ENCODE results near the gene PCDH9. TPM values are rescaled to one million over a fixed set of nuclear protein-coding genes. Genes with fewer than 3 reads are reported as not detected.

The PCDH9 gene
- total and polyA plus RNA-seq, 12 donors, result 2.9 to 32.0 (median 15.4) TPM

DNA sequence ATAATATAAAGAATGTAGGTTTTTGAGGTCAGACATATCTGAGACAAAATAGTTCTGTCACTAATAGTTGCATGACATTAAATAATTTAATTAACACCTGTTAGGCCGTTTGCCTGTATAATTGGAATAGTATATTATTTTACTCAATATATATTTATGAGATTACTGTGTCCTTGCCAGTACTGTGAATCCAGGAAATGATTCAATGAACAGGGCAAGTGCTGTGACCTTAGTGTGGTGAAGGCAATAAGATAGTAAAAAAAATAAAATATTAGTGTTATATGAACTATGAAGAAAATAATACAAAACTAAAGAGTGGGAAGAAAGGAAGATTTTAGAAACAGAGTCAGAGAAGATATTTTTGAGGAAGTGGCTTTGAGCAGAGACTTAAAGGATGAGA is 403.7 kb downstream of the PCDH9 start:
- ATAC-seq, result no peak
- WGBS, 2 donors, result 36 to 57% methylated on average over 1 of the region's 1 CpG
- TF ChIP-seq, protein P1, sequence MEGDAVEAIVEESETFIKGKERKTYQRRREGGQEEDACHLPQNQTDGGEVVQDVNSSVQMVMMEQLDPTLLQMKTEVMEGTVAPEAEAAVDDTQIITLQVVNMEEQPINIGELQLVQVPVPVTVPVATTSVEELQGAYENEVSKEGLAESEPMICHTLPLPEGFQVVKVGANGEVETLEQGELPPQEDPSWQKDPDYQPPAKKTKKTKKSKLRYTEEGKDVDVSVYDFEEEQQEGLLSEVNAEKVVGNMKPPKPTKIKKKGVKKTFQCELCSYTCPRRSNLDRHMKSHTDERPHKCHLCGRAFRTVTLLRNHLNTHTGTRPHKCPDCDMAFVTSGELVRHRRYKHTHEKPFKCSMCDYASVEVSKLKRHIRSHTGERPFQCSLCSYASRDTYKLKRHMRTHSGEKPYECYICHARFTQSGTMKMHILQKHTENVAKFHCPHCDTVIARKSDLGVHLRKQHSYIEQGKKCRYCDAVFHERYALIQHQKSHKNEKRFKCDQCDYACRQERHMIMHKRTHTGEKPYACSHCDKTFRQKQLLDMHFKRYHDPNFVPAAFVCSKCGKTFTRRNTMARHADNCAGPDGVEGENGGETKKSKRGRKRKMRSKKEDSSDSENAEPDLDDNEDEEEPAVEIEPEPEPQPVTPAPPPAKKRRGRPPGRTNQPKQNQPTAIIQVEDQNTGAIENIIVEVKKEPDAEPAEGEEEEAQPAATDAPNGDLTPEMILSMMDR (IDR thresholded peaks at IDR 0.05), result no peak

DNA sequence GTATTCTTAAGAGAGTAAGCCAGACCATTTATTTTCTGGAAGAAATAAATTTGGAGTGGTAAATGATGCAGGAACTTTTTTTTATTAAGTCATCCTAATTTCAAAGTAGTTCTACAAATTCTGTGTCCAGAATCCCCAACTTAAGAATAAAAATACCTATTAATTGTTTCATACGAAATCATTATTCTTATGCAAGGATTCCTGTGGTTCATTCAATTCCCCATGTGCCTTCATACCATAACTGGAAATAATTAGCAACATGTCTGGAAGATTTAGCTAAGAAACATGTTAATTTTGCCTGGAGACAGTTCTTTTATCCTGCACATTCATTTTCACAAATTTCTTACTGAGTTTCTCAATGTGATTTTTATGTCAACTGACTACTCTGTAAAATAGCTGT is 408.6 kb downstream of the PCDH9 start:
- intact Hi-C loops (cut with DNase I), result no loop called here
- Histone ChIP-seq H3K27me3 (no peaks in the 10 kb centered on the region), H3K36me3 (no peaks in the 10 kb centered on the region), H3K9me3 (peaks cover 0 to 5% (median 0%) of the 10 kb centered on the region in 11 donors), H3K27ac (no peak overlapping the region), H3K4me1 (no peaks in the 10 kb centered on the region), H3K4me3 (no peak overlapping the region)
- no peak for DNase-seq
- WGBS, 2 donors, result 81 to 89% methylated on average over 1 of the region's 1 CpG
- TF ChIP-seq, protein P1 (IDR thresholded peaks at IDR 0.05), result no peak
- no peak for ATAC-seq

More for the DNA sequence above, 403.7 kb downstream of the PCDH9 start:
- H3K27ac ChIP-seq, result no peak overlapping the region
- DNase-seq, result no peak
- no peaks in the 10 kb centered on the region for H3K4me1 ChIP-seq
- no peaks in the 10 kb centered on the region for H3K9me3 ChIP-seq
- H3K36me3 ChIP-seq, result no peaks in the 10 kb centered on the region
- H3K27me3 ChIP-seq, result no peaks in the 10 kb centered on the region
- no peak overlapping the region for H3K4me3 ChIP-seq
- intact Hi-C loops (cut with DNase I), result no loop called here

DNA sequence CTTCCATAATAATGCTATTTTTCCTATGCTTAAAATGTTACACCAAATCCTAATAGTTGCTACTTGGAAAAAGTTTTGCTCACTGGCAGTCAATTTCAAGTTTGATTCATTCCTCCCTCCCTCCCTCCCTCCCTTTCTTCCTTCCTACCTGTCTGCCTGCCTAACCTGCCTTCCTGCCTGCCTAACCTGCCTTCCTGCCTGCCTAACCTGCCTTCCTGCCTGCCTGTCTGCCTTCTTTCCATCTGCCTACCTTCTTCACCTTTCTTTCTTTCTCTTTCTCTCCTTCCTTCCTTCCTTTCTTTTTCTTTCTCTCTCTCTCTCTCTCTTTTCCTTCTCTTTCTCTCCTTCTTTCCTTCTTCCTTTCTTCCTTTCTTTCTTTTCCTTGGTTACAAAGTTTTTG is 418.7 kb downstream of the PCDH9 start:
- H3K4me1 ChIP-seq, result peaks cover 0 to under 1% (median 0%) of the 10 kb centered on the region in 9 donors
- DNase-seq, result no peak
- TF ChIP-seq, protein P1 (IDR thresholded peaks at IDR 0.05), result no peak
- intact Hi-C loops (cut with DNase I), result loop anchor here in 1 of 10 donors (5.0 kb wide), 1 partner anchor 409 kb away; no protein-coding TSS in a partner anchor
- no peaks in the 10 kb centered on the region for H3K27me3 ChIP-seq
- no peaks in the 10 kb centered on the region for H3K9me3 ChIP-seq
- no peak for ATAC-seq
- no peak overlapping the region for H3K27ac ChIP-seq
- no peak overlapping the region for H3K4me3 ChIP-seq
- H3K36me3 ChIP-seq, result no peaks in the 10 kb centered on the region

DNA sequence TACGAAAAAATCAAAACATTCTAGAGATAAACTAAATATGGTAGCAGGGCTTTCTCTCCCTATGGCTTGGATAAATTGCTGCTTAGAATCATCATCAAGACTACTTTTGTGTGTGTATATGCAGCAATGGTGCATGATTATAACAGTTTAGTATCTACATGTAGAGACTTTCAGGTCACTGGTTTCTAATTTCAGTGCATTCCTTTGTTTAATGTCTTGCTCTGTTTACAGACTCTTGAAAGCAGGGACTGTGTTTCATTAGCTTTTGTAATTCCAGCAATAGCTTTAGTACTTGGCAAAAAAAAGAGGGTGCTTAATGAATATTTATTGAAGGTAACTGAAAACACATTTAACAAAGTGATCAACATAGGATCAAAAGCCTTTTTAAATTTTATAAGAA is 420.7 kb downstream of the PCDH9 start:
- TF ChIP-seq, protein P1 (IDR thresholded peaks at IDR 0.05), result no peak

More for the DNA sequence above, 420.7 kb downstream of the PCDH9 start:
- Histone ChIP-seq H3K4me1 (peaks cover 0 to 15% (median 0%) of the 10 kb centered on the region in 9 donors), H3K27ac (no peak overlapping the region), H3K36me3 (no peaks in the 10 kb centered on the region), H3K4me3 (no peak overlapping the region), H3K27me3 (no peaks in the 10 kb centered on the region), H3K9me3 (no peaks in the 10 kb centered on the region)
- ATAC-seq, result no peak
- no peak for DNase-seq
- intact Hi-C loops (cut with DNase I), result no loop called here
- WGBS, 2 donors, result 88 to 96% methylated on average over 1 of the region's 1 CpG
